LoVo (cell line): ENCODE data around the gene COX19.

Source experiments
- DNase-seq: peaks from one replicate; pipeline ENCODE4 v3.0.0-alpha.2; 2016; ENCODE audit warnings: low spot score

The COX19 gene

GRCh38 chr7:974820-975681 is at the start of gene COX19:
COX19 (minus strand) TSS chr7:975549; CDS start chr7:975509, 40 bp downstream.
- DNase-seq: peak; percentile 94

- no peak for DNase-seq
These were observed 49.0 kb upstream of the COX19 start for GRCh38 chr7:1024331-1024841.

GRCh38 chr7:1022801-1023465 is 47.6 kb upstream of the COX19 start:
- no peak for DNase-seq

- no peak for DNase-seq
These were observed 47.0 kb upstream of the COX19 start for GRCh38 chr7:1022356-1022755.

- no peak for DNase-seq
These were observed 46.6 kb upstream of the COX19 start for GRCh38 chr7:1021931-1022330.

- DNase-seq: no peak
These were observed 46.0 kb upstream of the COX19 start for GRCh38 chr7:1021366-1021765.

GRCh38 chr7:1020849-1021251 is 45.5 kb upstream of the COX19 start:
- no peak for DNase-seq

GRCh38 chr7:1019789-1020610 is 44.7 kb upstream of the COX19 start:
- no peak for DNase-seq

GRCh38 chr7:1019255-1019785 is 44.0 kb upstream of the COX19 start:
- DNase-seq: no peak

- no peak for DNase-seq
These were observed 43.0 kb upstream of the COX19 start for GRCh38 chr7:1018334-1018695.

- no peak for DNase-seq
These were observed 42.4 kb upstream of the COX19 start for GRCh38 chr7:1017586-1018333.

GRCh38 chr7:1016577-1017531 is 41.5 kb upstream of the COX19 start:
- no peak for DNase-seq

GRCh38 chr7:1015196-1016121 is 40.1 kb upstream of the COX19 start:
- DNase-seq: no peak

GRCh38 chr7:1014681-1015080 is 39.3 kb upstream of the COX19 start:
- no peak for DNase-seq

- DNase-seq: no peak
These were observed 38.2 kb upstream of the COX19 start for GRCh38 chr7:1013581-1013980.

- DNase-seq: no peak
These were observed 37.4 kb upstream of the COX19 start for GRCh38 chr7:1012716-1013095.

GRCh38 chr7:1012004-1012715 is 36.8 kb upstream of the COX19 start:
- DNase-seq: no peak

GRCh38 chr7:1011297-1012003 is 36.1 kb upstream of the COX19 start:
- no peak for DNase-seq
